ES-I3 (cell line): Measurements from ENCODE around the gene AP3S2.
"Not testable (repeated sequence)": the region's sequence is repeated elsewhere in the genome, so short reads cannot be mapped to it uniquely, and the experiment has no call there.

Experiments
- H3K36me3 ChIP-seq: 2 replicates; pipeline ENCODE4 v1.6.1; 2013; ENCODE audit warnings: mild to moderate bottlenecking, low read length, control low read depth, moderate library complexity; ENCODE audit not compliant: insufficient read depth
- H3K4me1 ChIP-seq: 2 replicates; pipeline ENCODE4 v1.6.1; 2013; ENCODE audit warnings: mild to moderate bottlenecking, control low read depth, low read length; ENCODE audit not compliant: insufficient read depth
- H3K9ac ChIP-seq: 2 replicates; pipeline ENCODE4 v1.6.1; 2013; ENCODE audit warnings: low read depth, mild to moderate bottlenecking, low read length, moderate library complexity
- H3K9me3 ChIP-seq: 2 replicates; pipeline ENCODE4 v1.6.1; 2013; ENCODE audit warnings: mild to moderate bottlenecking, low read length, moderate library complexity; ENCODE audit not compliant: control insufficient read depth, insufficient read depth

The AP3S2 gene

DNA sequence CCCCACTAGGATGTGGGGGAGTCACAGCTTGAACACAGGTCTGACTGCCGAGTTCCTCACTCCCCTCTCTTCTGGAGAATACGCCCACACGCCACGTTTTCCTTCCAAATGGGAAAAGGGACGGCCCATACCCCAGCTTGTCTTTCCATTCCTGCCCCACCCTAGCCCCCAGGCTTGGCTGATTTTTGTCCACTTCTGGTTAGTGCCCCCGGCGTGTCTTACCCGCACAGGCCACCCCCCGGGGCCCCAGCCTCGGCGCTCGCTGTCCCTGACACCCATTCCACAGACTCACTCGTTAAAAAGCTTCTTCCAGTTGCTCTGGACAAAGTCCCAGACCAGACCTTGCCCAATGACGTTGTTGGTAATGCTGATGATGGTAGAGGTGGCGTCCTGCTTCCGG lies 103.1 kb downstream of the AP3S2 start:
- H3K9me3 ChIP-seq: peaks cover 5% of the 10 kb centered on the region; the same call in 1 of the 2 replicates

GRCh38 chr15:89790206-89790605 lies 103.6 kb downstream of the AP3S2 start:
- Histone ChIP-seq H3K4me1 (no peaks in the 10 kb centered on the region), H3K9me3 (peaks cover 5% of the 10 kb centered on the region; the same call in 1 of the 2 replicates), H3K36me3 (no peaks in the 10 kb centered on the region), H3K9ac (no peak overlapping the region)

More for the DNA sequence above, 103.1 kb downstream of the AP3S2 start:
- Histone ChIP-seq H3K36me3 (no peaks in the 10 kb centered on the region), H3K9ac (no peak overlapping the region), H3K4me1 (no peaks in the 10 kb centered on the region)

DNA sequence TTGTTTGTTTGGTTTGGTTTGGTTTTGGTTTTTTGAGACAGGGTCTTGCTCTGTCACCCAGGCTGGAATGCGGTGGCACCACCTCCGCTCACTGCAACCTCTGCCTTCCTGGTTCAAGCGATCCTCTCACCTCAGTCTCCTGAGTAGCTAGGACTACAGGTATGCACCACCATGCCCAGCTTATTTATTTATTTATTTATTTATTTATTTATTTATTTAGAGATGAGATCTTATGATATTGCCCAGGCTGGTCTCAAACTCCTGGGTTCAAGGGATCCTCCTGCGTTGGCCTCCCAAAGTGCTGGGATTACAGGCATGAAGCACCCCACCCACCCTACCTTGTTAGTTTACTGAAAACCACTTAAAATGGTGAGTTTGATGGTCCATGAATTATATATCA lies 105.2 kb downstream of the AP3S2 start:
- not testable (repeated sequence) for H3K9me3 ChIP-seq, H3K9ac ChIP-seq, H3K4me1 ChIP-seq, H3K36me3 ChIP-seq

- Histone ChIP-seq H3K4me1 (peaks cover 16% of the 10 kb centered on the region), H3K36me3 (no peaks in the 10 kb centered on the region), H3K9ac (no peak overlapping the region), H3K9me3 (peaks cover 5% of the 10 kb centered on the region; the same call in 1 of the 2 replicates)
Observed at GRCh38 chr15:89787944-89788343, 105.8 kb downstream of the AP3S2 start.

- Histone ChIP-seq H3K9me3 (peaks cover 5% of the 10 kb centered on the region; the same call in 1 of the 2 replicates), H3K9ac (no peak overlapping the region), H3K36me3 (no peaks in the 10 kb centered on the region), H3K4me1 (peaks cover 25% of the 10 kb centered on the region)
Observed at GRCh38 chr15:89785774-89786140, 108.0 kb downstream of the AP3S2 start.

DNA sequence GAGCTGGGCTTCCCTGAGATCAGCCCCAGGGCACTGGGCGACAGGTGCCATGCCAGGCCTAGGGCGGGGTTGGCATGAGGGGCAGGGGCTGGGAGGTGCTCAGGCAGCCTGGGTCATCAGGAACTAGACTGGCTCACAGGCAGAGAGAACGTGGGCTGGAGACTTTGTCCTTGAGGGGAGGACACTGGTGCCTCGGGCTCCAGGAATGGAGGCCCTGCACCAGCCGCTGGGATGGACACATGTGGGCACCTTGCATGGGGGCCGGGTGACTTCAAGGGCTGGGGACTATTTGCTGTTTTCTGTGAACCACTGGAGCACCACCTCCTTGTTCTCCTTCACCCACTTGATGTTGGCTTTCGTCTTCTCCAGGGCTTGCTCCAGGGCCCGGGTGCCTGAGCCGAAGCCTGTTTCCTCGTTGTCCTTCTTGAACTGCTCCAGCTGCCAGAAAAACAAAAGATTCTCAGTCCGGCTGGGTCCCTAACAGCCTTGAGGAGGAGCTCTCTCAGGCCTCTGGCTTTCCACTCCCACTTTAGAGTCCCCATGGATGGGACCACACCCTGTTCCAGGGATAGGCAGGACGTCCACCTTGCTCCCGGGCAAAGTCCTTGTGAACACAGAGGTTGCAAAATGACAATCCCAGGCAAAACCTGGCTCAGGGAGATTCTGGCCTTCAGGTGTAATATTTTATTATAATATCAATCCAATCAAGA lies 108.6 kb downstream of the AP3S2 start:
- Histone ChIP-seq H3K9me3 (peaks cover 5% of the 10 kb centered on the region; the same call in 1 of the 2 replicates), H3K4me1 (peaks cover 25% of the 10 kb centered on the region), H3K9ac (no peak overlapping the region), H3K36me3 (no peaks in the 10 kb centered on the region)

DNA sequence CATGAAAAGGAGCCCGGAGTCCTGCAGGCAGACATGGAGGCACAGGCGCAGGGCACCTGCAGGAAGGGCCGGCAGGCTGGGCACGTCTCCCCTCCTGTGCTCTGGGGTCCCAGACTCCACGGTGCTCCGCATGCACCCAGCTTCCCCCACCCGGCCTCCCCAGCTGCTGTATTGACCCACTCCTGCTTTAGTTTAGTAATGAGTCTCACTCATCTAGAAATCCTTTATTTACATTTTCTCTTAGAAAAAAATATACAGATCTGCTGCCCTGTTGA lies 109.2 kb downstream of the AP3S2 start:
- no peaks in the 10 kb centered on the region for H3K36me3 ChIP-seq
- H3K9ac ChIP-seq: no peak overlapping the region
- peaks cover 25% of the 10 kb centered on the region for H3K4me1 ChIP-seq

DNA sequence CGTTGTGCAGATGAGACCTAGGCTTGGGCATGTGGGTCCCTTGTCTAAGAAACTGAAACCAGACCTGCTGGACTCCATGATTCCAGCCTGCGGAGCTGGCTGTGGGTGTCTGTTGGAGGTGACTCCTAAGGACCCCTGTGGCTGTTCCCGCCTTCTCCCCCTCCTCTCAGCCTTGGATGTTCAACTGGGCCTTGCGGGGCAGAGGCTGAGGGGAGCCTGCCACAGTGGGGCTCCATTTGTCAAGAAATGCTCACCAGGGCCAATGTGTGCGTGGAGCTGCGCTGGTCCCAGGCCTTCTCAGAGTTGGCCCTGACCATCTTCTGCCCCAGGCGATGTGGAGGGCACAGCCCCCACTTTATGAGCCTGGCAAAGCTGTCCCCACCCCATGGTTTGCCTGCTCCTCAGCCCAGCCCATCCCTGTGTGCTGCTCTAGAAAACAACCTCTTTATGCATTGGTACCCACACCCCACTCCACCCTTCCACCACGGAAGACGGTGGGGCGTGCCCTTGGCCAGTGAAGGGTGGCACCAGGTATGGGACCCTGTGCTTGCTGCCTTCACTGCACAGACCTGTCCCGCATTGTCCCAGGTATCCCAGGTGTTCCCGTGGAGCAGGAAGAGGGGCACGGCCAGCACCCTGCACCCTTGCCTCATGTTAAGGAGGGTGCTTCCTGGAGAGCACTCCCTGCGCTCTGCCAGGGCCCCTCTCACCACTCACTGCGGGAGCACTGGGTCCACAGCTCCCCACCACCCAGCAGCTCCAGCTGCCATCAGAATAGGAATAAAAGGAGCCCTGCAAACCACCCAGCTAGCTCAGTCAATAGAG lies 109.7 kb downstream of the AP3S2 start:
- Histone ChIP-seq H3K9ac (no peak overlapping the region), H3K36me3 (no peaks in the 10 kb centered on the region), H3K4me1 (peaks cover 25% of the 10 kb centered on the region), H3K9me3 (peaks cover 5% of the 10 kb centered on the region; the same call in 1 of the 2 replicates)

More for the DNA sequence above, 109.2 kb downstream of the AP3S2 start:
- H3K9me3 ChIP-seq: peaks cover 5% of the 10 kb centered on the region; the same call in 1 of the 2 replicates

DNA sequence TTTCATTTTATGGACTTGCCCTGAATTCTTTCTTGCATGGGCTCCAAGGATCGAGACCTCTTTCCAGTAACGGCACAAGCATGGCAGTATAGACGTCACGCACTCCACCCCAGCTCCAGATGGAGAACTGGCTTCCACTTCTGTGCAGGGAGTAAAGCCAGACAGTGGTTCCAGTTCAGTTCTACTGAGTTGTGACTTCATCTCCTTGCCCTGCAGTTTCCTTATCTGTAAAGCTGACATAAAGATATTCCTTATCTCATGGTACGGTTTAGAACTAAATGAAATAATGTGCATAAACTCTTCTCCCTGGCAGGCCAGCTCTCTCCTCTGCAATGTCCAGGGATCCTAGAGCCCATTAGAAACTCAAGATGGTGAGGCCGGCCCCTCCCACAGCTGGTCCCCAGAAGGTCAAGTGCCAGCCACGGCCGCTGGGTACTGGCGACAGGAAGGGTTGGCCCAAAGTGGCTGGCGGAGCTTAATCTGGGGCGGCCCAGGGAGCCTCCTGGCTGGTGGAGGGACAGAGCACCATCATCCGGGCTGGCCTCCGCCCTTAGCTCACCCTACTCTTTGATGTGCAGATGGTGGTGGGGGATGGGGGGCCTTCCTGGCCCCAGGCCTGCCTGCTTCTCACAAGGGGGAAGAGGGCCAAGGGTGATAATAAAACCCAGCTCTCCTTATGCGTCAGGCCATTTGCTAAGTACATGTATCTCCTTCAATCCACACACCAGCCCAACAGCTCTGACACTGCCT lies 110.5 kb downstream of the AP3S2 start:
- H3K4me1 ChIP-seq: peaks cover 25% of the 10 kb centered on the region
- no peaks in the 10 kb centered on the region for H3K36me3 ChIP-seq
- no peak overlapping the region for H3K9ac ChIP-seq
- peaks cover 5% of the 10 kb centered on the region; the same call in 1 of the 2 replicates for H3K9me3 ChIP-seq

- H3K9me3 ChIP-seq, H3K36me3 ChIP-seq, H3K9ac ChIP-seq: not testable (repeated sequence)
- H3K4me1 ChIP-seq: peaks cover 25% of the 10 kb centered on the region
Observed at GRCh38 chr15:89782619-89782950, 111.2 kb downstream of the AP3S2 start.

DNA sequence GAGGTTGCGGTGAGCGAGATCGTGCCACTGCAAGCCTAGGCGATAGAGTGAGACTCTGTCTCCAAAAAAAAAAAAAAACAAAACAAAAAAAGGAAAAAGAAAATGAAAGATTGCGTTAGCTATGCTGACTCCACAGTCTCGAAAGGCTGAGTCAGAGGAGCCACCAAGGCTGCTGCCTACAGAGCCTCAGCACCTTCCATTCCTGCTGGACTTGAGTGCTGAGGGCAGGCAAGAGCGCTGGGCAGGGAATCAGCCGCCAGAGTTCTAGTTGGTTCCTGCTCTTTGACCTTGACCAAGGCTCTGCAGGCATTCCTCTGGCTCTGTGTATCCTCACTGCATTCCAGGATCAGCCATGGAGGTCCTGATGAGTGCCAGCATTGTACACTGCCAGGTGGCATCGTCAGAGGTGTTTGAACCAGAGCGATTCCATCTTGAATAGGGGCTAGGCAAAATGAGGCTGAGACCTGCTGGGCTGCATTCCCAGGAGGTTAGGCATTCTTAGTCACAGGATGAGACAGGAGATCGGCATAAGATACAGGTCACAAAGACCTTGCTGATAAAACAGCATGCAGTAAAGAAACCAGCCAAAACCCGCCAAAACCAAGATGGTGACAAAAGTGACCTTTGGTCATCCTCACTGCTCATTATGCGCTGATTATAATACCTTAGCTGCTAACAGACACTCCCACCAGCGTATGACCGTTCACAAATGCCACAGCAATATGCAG lies 111.7 kb downstream of the AP3S2 start:
- H3K4me1 ChIP-seq: peaks cover 25% of the 10 kb centered on the region

DNA sequence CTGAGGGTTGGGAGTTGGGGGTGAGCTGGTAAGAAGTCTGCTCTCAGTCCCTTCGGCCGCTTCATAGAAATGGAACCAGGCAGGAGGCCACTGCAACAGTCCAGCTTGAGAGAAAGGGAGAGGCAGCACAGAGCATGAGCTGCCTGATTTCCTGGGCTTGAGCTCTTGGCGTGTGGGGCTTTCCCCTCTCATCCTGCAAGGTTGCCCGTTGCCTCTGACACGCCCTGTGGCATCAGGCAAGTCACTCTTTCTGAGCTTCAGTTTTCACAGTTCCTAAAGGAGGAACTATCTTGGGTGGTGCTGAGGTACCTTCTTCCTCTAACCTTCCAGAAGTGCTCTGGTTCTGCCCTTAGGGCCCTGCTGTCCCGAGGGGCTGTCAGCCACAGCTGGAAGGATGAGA lies 112.7 kb downstream of the AP3S2 start:
- H3K36me3 ChIP-seq: no peaks in the 10 kb centered on the region
- H3K9ac ChIP-seq: no peak overlapping the region
- peaks cover 25% of the 10 kb centered on the region for H3K4me1 ChIP-seq
- H3K9me3 ChIP-seq: no peaks in the 10 kb centered on the region

More for the DNA sequence above, 111.7 kb downstream of the AP3S2 start:
- no peaks in the 10 kb centered on the region for H3K36me3 ChIP-seq
- no peaks in the 10 kb centered on the region for H3K9me3 ChIP-seq
- no peak overlapping the region for H3K9ac ChIP-seq

DNA sequence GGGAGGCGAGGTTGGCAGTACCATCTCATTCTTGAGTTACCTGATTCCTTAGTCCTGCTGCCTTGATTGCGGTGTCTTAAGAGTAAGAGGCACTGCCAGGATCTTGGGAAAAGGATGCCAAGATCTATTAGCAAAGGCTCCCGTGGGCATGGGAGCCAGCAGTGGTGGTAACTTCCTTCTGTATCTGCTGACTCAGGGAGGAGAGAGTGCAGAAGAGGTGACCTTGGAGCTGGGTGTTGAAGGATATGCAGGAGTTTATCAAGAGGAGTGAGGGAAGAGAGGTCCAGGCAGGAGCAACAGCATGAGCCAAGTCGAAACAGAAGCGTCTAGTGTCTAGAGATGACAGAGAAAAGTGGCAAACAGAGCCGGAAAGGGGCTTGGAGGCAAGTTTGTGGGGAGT lies 113.2 kb downstream of the AP3S2 start:
- Histone ChIP-seq H3K4me1 (peaks cover 25% of the 10 kb centered on the region), H3K9me3 (no peaks in the 10 kb centered on the region), H3K9ac (no peak overlapping the region), H3K36me3 (no peaks in the 10 kb centered on the region)
